ENCODE results near the gene SLC23A2.
A peak's percentile ranks its signal among the peaks of the same experiment; 100 is the strongest.
"Not testable (repeated sequence)": the region's sequence is repeated elsewhere in the genome, so short reads cannot be mapped to it uniquely, and the experiment has no call there.

Gene SLC23A2

DNA sequence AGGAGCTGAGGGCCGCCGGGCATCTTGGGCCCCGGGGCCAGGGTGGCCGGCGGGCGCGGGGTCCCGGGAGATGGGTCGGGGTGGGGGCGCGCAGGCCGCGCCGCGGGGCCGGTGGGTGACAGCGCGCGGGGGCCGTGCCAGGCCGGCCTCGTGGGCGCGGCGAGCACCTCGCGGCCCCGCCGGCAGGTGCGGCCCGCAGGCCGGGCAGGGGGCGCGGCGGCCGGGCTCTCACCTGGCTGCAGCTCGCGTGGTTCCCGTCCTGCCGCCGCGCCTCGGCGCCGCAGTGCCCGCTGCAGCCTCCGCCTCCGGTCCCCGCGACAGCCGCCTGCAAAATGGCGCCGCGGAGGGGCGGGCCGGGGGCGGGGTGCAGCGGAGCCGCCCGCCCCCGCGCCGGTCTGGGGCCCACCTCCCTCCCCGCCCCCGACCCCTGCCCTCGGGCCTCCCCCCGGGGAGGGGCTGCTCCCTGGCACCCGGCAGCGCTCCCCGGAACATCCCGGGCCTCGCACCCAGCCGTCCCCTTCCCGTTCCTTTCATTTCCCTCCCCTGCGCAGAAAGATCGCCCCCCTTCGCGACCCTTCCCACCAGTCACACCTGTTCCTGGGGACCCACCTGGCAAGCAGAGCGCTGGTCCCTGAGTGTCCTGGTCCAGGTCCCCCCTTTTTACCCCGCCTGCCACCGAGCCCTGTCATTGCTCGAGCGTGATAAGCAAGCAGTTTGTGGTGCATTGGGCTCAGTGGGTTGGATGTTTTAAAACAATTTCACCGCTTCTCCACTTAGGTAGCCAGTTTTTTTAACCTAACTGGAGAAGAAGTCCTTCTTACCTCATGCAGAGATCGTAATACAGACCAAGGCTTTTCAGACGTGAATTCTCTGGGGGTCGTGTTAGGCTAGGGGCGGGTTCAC lies at the start of gene SLC23A2:
TSS of gene SLC23A2 (minus strand) at position 337 of the 903 bp plus-strand sequence. CDS start 68,948 bp downstream, outside the sequence.
- DNase-seq = peak in 1 of 2 donors; percentile 32

DNA sequence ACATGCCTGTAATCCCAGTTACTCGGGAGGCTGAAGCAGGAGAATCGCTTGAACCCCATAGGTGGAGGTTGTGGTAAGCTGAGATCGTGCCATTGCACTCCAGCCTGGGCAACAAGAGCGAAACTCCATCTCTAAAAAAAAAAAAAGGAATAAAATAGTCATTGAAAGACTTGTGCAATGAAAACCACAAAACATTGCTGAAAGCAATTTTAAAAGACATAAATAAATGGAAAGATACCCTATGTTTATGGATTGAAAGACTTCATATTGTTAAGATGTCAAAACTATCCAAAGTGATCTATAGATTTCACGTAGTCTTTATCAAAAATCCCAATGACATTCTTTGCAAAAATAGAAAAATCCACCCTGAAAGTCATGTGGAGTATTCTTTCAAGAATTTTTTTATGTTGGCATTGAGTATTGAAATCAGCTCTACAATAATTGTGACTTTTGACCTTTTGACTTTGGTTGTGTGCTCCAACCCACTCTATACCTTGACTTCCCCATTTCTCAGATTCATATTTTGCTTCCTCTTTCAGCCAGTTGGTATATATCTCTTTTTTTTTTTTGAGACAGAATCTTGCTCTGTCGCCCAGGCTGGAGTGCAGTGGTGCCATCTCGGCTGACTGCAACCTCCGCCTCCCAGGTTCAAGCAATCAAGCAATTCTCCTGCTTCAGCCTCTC lies 45.5 kb upstream of the SLC23A2 start:
- no peak for DNase-seq

DNA sequence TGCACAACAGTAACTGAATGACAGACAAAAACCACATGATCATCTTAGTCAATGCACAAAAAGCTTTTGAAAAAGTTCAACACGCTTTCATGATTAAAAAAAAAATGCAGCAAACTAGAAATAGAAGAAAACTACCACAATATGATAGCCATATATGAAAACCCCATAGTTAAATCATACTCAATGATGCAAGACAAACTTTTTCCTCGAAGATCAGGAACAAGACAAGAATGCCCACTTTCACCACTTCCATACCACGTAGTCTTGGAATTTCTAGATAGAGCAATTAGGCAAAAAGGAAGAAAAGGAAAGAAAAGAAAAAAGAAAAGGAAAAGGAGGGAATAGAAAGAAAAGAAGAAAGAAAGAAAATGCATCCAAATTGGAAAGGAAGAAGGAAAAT lies 44.6 kb upstream of the SLC23A2 start:
- DNase-seq = no peak

DNA sequence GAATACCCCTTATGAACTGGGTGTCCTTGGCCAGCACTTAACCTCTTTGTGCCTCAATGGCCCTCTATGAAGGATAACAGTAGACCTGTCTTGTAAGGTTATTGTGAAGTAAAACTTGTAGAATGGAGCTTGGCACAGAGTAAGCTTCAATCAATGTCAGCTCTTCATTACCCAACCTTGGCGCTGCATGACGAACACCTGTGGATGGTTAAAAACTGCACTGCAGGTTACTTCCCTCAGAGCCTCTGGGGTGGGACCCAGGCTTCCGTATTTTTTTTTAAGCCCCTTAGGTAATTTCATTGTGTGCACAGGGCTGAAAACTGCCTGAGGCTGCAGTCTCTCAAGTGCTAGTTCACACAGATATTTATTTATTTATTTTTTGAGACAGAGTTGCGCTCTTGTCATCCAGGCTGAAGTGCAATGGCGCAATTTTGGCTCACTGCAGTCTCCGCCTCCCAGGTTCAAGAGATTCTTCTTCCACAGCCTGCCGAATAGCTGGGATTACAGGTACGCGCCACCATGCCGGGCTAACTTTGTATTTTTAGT lies 42.8 kb upstream of the SLC23A2 start:
- no peak for DNase-seq

DNA sequence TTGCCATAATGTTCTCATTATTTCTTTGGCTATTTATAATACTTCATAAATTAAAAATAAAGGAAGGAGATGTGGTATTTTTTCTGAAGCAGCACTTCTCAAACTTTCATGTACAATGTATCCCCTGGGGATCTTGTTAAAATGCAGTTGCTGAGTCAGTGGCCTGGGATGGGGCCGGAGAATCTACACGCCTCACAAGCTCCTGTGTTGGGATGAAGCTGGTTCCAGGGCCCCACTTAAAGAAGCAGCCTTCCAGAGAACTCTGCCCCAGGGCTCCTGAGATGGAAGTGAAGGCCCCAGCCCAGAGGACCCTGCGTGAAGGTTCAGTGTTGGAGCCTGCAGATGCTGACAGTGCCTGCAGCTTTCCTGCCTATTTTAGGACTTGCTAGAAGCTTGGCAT lies 40.1 kb upstream of the SLC23A2 start:
- DNase-seq = no peak

DNA sequence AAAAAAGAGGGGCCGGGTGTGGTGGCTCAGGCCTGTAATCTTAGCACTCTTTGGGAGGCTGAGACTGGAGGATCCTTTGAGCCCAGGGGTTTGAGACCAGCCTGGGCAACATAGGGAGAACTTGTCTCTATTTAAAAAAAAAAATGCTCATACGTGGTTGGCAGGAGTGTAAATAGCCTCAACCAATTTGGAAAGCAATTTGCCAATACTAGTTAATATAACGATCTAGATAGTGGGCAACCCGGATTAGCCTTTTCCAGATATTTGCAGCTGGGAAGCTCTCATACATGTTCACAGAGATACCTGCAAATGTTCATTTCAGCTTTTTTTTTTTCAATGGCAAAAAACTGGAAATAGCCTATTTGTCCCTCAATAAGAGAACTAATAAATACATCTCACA lies 39.0 kb upstream of the SLC23A2 start:
- no peak for DNase-seq

DNA sequence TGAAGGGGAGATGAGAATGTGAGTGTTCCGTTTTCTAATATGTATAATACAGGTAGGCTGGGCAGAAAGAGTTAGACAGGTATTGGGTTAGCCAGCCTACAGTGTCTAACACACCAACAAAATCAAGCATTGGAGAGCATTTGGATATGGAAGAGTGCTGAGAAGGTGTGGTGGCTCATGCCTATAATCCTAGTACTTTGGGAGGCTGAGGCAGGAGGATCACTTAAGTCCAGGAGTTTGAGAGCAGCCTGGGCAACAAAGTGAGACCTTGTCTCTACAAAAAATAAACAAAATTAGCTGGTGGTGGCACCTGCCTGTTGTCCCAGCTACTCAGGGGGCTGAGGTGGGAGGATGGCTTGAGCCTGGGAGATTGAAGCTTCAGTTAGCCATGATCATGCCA lies 38.6 kb upstream of the SLC23A2 start:
- no peak for DNase-seq

DNA sequence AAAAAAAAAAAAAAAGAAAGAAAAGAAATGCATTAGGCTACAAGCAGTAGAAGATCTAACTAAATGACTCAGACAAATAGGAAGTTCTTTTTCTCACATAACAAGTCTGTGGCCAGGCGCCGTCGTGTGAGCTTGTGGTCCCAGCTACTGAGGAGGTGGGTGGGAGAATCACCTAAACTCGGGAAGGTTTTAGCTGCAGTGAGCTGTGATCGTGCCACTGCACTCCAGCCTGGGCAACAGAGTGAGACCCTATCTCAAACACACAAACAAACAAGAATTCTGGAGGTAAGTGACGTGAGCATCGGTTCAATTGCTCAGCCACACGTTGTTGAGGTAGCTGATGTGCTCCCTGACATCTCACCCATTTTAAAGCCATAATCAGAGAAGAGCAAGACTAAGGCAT lies 37.9 kb upstream of the SLC23A2 start:
- DNase-seq = no peak

DNA sequence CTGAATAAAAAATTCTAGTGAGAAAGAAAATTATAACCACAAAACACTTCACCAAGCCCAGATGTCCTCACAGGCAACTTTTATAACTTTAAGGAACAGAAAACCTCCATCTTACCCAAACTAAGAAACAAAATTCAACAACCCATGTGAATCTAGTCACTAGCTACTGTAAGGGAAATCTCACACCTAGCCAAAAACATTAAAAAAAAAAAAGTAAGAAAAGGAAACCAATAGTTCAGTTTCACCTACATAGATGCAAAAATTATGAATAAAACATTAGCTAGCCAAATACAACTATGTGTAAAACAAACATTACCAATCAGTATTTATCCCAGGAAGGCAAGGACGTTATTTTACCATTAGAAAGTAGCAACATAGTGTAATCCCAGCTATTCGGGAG lies 35.5 kb upstream of the SLC23A2 start:
- DNase-seq = no peak

DNA sequence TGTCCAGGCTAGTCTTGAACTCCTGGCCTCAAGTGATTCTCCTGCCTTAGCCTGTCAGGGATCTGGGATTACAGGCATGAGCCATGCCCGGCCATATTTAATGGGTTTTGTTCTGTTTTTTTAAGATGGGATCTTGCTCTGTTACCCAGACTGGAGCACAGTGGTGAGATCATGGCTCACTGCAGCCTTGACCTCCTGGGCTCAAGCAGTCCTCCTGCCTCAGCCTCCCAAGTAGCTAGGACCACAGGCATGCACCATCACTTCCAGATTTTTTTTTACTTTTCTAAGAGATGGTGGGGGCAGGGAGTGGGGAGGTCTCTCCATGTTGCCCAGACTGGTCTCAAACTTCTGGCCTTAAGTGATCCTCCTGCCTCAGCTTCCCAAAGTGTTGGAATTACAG lies 34.2 kb upstream of the SLC23A2 start:
- not testable (repeated sequence) for DNase-seq

DNA sequence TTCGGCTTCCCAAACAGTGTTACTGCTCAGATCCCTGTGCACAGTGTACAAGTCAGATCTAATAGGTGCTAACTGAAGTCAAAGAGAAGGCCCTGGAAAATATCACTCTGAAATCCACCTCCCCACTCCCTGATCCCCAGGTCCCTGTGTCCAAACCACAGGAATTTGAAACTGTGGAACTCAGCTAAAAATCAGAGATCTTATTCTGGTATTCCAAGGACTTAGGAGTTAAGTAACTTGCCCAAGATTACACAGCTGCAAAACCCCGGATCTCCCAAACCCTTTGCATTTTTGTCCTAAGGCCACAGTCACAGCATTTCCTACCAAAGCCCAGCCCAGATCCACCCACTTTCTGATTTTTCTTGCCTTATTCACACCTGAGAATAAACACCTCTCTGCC lies 32.3 kb upstream of the SLC23A2 start:
- DNase-seq = no peak

DNA sequence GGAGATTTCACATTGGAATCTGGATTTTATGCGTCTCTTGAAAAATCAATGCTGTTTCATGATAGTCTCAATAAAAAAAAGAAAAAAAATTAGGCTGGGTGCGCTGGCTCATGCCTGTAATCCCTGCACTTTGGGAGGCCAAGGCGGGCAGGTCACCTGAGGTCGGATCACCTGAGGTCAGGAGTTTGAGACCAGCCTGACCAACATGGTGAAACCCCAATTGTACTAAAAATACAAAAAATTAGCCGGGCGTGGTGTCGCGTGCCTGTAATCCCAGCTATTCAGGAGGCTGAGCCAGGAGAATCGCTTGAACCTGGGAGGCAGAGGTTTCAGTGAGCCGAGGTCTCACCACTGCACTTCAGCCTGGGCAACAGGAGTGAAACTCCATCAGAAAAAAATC lies 30.4 kb upstream of the SLC23A2 start:
- not testable (repeated sequence) for DNase-seq

DNA sequence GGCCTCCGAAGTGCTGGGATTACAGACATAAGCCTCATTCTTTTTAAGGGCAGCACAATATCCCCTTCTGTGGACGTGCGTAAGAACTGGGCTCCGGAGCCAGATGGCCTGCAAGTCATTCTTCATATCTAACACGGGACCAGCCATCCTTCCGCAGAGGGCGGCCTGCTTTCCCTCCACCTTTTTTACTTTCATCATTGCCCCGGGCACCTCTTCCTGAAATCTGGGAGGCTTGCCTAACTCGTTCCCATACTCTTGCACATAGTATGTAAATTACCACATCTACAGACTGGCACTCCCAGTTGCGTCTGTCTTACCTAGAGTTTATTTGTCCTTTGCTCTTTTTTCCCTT lies 29.9 kb upstream of the SLC23A2 start:
- no peak for DNase-seq

DNA sequence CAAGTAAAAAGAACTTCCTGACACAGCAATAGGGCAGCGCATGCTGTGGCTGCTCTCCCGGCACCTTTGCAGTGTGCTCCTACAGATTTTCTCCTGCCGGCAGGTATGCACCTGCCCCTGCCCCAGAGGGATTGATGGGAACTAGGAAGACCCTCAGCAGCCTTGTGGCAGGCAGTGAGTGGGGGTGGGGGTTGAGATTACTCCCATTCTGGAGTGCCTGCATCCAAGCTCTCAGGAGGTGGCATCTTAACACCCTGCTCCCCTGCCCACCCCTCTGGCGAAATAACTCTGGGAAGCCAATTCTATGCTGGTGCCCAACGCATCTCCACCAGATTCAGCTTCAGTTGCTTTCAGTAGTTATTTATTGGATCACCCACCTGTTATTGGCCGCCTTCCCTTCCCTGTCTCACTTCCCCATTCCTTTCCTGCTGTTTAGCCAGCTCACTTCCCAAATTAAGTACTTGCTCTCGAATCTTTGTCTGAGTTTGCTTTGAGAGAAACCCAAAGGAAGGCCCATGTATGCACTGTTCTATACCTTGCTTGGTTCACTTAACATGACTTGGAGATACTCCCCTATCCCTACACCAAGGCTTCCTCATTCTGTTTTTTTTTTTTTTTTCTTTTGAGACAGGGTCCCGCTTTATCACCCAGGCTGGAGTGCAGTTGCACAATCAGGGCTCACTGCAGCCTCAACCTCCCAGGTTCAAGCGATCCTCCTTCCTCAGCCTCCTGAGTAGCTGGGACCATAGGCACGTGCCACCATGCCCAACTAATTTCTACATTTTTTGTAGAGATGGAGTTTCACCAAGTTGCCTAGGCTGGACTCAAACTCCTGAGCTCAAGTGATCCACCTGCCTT lies 29.3 kb upstream of the SLC23A2 start:
- no peak for DNase-seq

DNA sequence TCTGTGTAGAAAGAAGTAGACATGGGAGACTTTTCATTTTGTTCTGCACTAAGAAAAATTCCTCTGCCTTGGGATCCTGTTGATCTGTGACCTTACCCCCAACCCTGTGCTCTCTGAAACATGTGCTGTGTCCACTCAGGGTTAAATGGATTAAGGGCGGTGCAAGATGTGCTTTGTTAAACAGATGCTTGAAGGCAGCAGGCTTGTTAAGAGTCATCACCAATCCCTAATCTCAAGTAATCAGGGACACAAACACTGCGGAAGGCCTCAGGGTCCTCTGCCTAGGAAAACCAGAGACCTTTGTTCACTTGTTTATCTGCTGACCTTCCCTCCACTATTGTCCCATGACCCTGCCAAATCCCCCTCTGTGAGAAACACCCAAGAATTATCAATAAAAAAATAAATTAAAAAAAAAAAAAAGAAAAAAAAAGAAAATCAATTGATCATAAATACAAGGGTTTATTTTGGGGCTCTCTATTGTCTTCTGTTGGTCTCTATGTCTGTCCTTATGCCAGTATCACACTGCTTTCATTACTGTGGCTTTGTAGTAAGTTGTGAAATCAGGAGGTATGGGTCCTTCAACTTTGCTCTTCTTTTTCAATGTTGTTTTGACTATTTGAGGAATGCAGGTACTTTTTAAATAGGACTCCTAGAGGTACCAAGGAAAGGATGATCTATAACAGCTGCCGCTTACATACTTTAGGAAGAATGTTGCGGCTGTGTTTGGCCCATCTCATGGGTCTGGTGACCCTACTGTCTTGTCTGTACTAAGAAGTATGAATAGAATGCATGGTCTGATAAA lies 27.1 kb upstream of the SLC23A2 start:
- DNase-seq = not testable (repeated sequence)

DNA sequence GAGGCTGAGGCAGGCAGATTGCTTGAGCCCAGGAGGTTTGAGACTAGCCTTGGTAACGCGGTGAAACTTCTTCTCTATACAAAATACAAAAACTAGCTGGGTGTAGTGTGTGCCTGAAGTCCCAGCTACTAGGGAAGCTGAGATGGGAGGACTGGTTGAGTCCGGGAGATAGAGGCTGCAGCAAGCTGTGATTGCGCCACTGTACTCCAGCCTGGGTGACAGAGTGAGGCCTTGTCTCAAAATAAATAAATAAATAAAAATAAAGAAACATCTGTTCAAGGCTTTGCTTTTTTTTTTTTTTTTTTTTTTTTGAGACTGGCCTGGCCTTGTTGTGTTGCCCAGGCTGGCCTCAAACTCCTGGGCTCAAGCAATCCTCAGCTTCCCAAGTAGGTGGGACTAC lies 23.7 kb upstream of the SLC23A2 start:
- no peak for DNase-seq

DNA sequence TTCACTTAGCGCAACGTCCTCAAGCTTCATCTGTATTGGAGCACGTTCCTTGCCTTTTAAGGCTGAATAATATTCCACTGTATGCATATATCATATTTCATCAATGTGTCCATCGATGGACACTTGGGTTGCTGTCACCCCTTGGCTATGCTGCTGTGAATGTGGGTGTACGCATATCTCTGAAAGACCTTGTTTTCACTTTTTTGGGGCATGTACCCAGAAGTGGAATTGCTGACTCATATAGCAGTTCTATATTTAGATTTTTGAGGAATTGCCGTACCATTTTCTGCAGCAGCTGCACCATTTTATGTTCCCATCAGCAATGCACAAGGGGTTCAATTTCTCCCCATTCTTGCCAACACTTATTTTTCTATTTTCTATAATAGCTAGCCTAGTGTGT lies 22.8 kb upstream of the SLC23A2 start:
- no peak for DNase-seq

DNA sequence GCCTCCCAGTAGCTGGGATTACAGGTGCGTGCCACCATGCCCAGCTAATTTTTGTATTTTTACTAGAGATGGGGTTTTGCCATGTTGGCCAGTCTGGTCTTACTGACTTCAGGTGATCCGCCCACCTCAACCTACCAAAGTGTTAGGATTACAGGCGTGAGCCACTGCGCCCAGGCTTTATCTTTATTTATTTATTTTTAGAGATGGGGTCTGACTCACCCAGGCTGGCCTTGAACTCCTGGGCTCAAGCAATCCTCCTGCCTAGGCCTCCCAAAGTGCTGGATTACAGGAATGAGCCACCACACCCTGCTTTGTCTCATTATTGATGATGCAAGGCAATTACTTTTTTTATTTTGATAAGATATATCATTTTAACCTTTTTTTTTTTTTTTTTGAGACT lies 21.9 kb upstream of the SLC23A2 start:
- DNase-seq = not testable (repeated sequence)

DNA sequence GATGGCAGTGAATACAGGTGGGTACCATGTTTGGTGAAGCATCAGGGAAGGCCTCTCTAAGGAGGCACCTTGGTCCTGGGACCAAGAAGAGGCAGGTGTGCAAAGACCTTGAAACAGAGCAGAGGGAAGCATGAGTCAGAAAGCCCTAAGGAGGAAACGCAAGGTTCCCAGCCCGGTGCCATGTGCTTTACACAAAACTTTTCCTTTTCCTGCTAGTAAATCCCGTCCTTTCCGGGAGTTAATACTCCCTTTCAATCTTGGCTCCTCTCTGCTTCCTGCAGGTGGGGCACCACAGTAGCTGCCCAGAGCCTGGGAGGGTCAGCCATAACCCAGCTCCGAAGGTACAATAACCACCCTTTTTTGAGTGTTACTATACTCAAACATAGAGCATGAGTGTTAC lies 19.4 kb upstream of the SLC23A2 start:
- DNase-seq = no peak

DNA sequence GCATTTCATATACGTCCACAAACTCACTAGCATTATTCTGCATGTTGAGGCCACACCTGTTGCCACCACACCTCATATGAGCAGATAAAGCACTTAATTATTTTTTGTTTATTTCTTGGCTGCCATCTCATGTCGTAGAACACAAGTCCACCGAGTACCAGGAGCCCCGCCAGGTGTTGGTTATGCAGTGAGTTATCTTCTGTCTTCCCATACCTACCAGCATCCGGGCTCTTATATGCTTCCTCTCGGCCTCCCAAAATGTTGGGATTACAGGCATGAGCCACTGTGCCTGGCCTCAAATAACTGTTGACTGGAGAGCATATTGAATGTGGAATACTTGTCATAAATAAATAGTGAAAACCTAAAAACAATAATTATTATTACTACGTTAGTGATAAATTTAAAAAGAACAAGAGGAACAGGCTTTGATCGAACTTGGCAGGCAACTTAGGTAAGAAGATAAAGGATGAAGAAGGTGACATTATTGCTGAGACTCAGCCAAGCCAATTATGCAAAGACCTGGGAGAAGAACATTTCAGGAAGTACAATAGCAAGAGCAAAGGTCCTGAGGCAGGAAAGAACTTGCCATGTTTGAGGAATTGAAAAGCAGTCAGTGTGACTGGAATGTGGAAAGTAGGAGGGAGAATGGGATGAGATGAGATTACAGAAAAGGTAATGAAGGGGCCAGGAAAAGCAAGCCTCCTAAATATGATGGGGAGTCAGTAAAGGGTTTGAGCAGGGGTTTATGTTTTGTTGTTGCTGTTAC lies 12.6 kb upstream of the SLC23A2 start:
- no peak for DNase-seq

DNA sequence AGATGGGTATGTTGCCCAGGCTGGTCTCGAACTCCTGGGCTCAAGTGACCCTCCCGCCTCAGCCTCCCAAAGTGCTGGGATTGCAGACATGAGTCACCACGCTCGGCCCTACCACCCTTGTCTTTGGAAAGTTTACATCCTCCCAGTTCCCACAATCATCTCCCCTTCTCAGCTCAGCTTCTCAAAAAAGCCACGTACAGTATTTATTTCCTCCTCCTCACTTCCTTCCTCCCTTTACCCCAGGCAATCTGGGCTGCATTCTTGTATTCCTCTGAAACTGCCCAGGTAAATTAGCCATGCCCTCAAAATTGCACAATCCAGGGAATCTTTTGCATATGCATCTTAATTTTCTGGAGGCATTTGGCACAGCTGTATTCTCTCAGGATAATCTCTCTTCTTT lies 7.4 kb upstream of the SLC23A2 start:
- DNase-seq = no peak
